KMS-11 (cell line): ENCODE measurements around the gene SSBP3.

Experiments
- H2AFZ ChIP-seq: fragments of 200-600 bp; sonication (generic); 2 replicates; pipeline ENCODE4 v1.6.1; 2016; ENCODE audit warnings: antibody characterized with exemption, mixed run types, low read depth
- H3K27ac ChIP-seq: fragments of 200-600 bp; sonication (generic); 2 replicates; pipeline ENCODE4 v1.6.1; 2016; ENCODE audit warnings: mild to moderate bottlenecking, mixed run types
- H3K27me3 ChIP-seq: fragments of 200-600 bp; sonication (generic); 2 replicates; pipeline ENCODE4 v1.6.1; 2017; ENCODE audit warnings: mild to moderate bottlenecking, low read depth, mixed run types, moderate library complexity; ENCODE audit not compliant: insufficient read depth
- H3K36me3 ChIP-seq: fragments of 200-600 bp; sonication (generic); 2 replicates; pipeline ENCODE4 v1.6.1; 2017; ENCODE audit warnings: mild to moderate bottlenecking, mixed run types; ENCODE audit not compliant: insufficient read depth
- H3K4me1 ChIP-seq: fragments of 200-600 bp; sonication (generic); 2 replicates; pipeline ENCODE4 v1.6.1; 2016; ENCODE audit warnings: mild to moderate bottlenecking, low read depth, mixed run types; ENCODE audit not compliant: poor library complexity, severe bottlenecking
- H3K4me2 ChIP-seq: fragments of 200-600 bp; sonication (generic); 2 replicates; pipeline ENCODE4 v1.7.0; 2016; ENCODE audit warnings: mild to moderate bottlenecking, mixed run types
- H3K4me3 ChIP-seq: fragments of 200-600 bp; sonication (generic); IDR thresholded peaks from 2 replicates; pipeline ENCODE4 v1.6.1; 2017; ENCODE audit warnings: low read depth, low read length, mixed read lengths; ENCODE audit not compliant: insufficient read depth
- H3K79me2 ChIP-seq: fragments of 200-600 bp; sonication (generic); 2 replicates; pipeline ENCODE4 v1.6.1; 2016; ENCODE audit warnings: low read depth, mixed run types; ENCODE audit not compliant: insufficient read depth
- H3K9ac ChIP-seq: fragments of 200-600 bp; sonication (generic); 2 replicates; pipeline ENCODE4 v1.6.1; 2016; ENCODE audit warnings: mild to moderate bottlenecking, mixed run types
- H4K20me1 ChIP-seq: fragments of 200-600 bp; sonication (generic); 2 replicates; pipeline ENCODE4 v1.6.1; 2016; ENCODE audit warnings: mild to moderate bottlenecking, mixed run types; ENCODE audit not compliant: insufficient read depth
- TF ChIP-seq, protein P1 (sequence below): fragments of 200-600 bp; sonication (generic); conservative IDR thresholded peaks from 2 replicates; pipeline ENCODE4 v1.6.1; 2017; ENCODE audit warnings: low read depth, mild to moderate bottlenecking, antibody characterized with exemption, low read length, moderate library complexity, mixed read lengths

Gene SSBP3

DNA sequence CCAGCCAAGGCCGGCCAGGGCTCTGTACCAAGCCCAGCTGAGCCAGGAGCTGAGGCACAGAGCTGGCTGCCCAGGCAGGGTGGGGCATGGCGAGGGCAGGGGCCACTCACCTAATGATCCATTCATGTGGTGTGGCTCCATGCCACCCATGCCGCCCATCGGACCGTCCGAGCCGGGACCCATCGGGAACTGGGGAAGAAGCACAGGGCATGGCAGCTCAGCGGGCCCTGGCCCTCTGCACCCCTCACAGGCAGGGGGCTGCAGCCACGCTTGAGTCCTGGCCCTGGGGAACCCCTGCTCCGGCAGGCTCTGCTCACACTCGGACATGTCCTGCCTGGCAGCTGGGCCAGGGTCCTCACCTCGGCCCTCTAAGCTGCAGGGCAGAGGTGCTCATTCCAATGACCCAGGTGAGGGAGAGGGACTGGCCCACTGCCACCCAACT lies 177.5 kb downstream of the SSBP3 start:
- Histone ChIP-seq H3K4me1 (no peaks in the 10 kb centered on the region), H3K36me3 (no peaks in the 10 kb centered on the region), H3K9ac (no peak overlapping the region), H3K27ac (no peak overlapping the region), H3K4me3 (no peak overlapping the region), H2AFZ (no peak overlapping the region), H4K20me1 (no peaks in the 10 kb centered on the region), H3K27me3 (no peaks in the 10 kb centered on the region), H3K79me2 (no peaks in the 10 kb centered on the region), H3K4me2 (no peak overlapping the region)
- TF ChIP-seq, protein P1, sequence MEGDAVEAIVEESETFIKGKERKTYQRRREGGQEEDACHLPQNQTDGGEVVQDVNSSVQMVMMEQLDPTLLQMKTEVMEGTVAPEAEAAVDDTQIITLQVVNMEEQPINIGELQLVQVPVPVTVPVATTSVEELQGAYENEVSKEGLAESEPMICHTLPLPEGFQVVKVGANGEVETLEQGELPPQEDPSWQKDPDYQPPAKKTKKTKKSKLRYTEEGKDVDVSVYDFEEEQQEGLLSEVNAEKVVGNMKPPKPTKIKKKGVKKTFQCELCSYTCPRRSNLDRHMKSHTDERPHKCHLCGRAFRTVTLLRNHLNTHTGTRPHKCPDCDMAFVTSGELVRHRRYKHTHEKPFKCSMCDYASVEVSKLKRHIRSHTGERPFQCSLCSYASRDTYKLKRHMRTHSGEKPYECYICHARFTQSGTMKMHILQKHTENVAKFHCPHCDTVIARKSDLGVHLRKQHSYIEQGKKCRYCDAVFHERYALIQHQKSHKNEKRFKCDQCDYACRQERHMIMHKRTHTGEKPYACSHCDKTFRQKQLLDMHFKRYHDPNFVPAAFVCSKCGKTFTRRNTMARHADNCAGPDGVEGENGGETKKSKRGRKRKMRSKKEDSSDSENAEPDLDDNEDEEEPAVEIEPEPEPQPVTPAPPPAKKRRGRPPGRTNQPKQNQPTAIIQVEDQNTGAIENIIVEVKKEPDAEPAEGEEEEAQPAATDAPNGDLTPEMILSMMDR = no peak

DNA sequence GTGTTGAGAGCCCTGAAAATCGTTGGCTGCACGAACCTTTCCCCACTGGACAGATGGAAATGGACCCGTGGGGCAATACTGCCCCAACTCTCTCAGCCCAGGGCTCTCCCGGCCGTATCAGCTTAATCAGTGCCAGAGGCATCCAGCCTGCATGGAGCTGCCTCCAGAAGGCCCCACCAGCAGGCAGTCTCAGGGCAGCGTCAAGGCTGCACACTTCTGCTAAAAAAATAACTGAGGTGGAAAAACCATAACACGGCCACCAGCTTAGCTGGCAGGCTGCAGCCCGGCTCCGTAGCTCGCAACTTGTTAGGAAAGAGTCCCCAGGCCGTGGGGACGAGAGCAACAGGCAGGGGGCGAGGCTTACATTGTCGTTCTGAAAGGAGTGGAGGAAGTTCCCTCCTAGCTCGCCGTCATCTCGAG lies 178.3 kb downstream of the SSBP3 start:
- Histone ChIP-seq H3K27ac (no peak overlapping the region), H4K20me1 (no peaks in the 10 kb centered on the region), H3K36me3 (no peaks in the 10 kb centered on the region), H3K4me3 (no peak overlapping the region), H3K9ac (no peak overlapping the region), H2AFZ (no peak overlapping the region), H3K4me2 (no peak overlapping the region), H3K27me3 (no peaks in the 10 kb centered on the region), H3K79me2 (no peaks in the 10 kb centered on the region), H3K4me1 (no peaks in the 10 kb centered on the region)
- TF ChIP-seq, protein P1 = no peak

DNA sequence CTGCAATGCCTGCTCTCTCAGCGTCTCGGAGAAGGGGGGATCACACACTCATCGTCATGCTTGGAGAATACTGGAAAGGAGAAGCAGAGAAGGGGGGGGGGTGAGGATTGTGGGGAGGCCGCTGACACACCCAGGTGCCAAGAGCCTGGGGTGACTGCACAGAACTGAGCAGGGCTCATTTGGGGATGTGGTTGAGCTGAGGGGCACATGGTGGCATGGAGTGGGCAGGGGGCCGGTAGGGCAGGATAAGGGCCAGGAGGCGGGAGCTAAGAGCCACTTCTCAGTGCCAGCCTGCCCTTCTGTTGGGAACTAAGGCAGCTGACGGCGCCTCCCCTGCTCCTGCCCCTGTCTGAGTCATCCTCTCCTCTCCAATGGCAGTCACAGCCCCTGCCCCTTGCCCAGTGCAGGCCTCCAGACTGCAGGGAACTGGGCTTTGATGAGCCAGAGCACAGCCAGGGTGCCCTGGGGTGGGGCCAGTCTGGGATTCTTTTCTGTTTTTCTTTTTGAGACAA lies 179.0 kb downstream of the SSBP3 start:
- Histone ChIP-seq H3K36me3 (no peaks in the 10 kb centered on the region), H3K27ac (no peak overlapping the region), H3K79me2 (no peaks in the 10 kb centered on the region), H3K27me3 (no peaks in the 10 kb centered on the region), H3K4me3 (no peak overlapping the region), H3K9ac (no peak overlapping the region), H4K20me1 (no peaks in the 10 kb centered on the region), H3K4me1 (no peaks in the 10 kb centered on the region), H3K4me2 (no peak overlapping the region), H2AFZ (no peak overlapping the region)
- TF ChIP-seq, protein P1 = no peak

DNA sequence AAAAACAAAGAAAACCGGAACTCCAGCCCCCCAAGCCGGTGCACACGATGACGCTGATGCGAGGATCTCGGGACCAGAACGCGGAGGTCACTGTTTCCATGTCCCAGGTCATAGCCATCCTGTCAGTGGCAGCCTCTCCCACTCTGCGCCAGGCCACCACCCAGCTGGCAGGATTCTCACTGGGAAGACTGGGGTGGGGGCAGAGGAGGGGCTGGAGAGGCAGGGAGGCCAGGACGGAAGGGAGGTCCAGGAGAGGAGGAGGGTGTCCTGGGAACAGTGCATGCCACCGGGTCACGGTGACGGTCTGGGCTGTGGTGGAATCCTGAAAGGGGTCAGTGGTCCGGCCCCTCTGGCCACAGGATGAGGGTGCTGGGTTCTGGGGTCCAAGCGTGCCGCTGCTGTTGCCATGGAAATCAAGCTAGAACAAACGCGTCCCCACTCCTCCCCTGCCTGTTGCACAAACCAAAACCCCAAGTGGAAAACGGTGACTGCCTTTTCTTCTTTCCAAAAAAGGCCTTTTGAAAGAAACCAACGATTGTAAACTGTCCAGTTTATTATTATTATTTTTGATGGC lies 180.1 kb downstream of the SSBP3 start:
- Histone ChIP-seq H2AFZ (no peak overlapping the region), H3K27ac (no peak overlapping the region), H3K4me1 (no peaks in the 10 kb centered on the region), H4K20me1 (no peaks in the 10 kb centered on the region), H3K27me3 (no peaks in the 10 kb centered on the region), H3K79me2 (no peaks in the 10 kb centered on the region), H3K4me3 (no peak overlapping the region), H3K9ac (no peak overlapping the region), H3K4me2 (no peak overlapping the region), H3K36me3 (no peaks in the 10 kb centered on the region)
- TF ChIP-seq, protein P1 = no peak
